ENCODE measurements around the gene SNX32.

The SNX32 gene

DNA sequence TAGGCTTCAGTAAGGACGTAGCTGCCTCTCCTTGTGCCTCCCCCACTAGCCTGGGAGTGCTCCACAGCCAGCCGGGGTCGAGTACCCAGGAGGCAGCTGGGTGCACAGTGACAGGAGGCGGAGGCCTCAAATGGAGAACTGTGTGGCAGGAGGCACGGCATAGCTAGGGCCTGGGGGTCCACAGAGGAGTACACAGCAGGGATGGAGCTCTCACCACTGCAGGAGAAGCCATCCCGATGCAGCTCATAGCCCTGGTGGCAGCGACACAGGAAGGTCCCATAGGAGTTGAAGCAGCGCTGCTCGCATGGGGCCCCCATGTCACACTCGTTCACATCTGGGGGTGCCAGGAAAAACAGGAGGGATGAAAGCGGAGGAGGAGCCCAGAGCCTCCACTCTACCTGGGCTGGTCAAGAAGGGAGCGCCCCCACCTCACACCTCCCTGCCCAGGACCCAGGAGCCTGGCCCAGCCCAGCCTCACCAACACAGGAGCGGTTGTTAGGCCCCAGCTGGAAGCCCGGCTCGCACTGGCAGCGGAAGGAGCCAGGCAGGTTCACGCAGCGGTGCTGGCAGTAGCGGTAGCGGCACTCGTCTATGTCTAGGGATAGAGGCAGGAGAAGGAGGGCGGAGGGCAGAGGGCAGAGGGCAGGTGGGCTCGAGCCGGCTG lies 36.0 kb downstream of the SNX32 start:
- DNase-seq, result no peak

DNA sequence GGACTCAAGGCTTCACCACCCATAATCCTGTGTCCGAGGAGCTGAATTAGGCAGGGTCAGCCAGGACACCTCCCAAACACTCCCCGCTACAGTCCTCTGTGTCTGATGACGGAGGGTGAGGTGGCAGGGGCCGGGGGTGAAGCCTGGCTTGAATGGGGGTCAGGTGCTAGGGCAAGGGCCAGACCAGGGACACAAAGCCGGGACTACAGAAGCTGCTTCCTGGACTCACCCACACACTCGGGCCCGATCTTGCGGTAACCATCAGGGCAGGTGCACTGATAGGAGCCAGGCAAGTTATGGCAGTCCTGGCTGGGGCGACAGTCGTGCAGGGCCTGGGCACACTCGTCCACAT lies 36.5 kb downstream of the SNX32 start:
- no peak for DNase-seq

DNA sequence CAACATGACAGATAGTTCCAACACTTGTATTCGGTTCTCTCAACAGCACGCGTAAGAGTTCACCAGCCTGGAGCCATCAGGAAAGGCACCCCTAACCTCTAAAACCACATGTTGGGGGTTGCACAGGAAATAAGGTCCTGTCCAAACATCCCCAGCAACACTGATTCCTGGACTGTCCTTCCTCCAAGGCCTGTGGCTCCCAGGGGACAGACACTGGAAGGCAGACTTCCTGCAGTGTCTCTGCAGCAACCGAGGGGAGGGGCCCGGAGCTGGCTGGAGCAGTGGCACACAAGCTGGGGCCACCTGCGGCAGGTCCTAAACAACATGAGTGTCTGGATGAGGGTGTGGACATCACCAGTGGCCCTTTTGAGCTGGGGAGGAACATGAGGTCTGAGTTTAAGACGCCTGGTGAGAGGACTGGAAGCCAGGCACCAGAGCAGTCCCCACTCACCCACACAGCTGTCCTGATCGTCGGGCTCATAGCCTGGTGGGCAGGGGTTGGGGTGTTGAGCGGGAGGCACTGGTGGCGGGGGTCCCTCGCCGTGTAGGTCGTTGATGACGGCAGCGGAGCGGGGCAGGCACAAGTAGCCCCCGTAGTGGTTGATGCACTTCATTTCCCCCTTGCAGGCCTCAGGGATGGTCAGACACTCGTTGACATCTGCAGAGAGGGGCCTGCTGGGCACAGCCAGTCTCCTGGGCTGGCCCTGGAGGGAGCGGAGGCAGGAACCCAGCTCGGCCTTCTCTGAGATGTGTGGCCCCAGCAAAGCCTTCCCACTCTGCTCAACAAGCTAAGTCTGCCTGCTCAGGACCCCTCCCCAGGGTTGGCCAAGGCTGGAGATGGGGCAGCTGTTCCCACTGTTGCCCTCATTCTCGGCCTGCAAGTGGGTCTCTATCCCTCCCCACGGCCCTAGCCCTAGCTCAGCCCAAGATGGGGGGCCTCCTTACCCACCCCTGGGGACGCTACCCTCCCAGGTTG lies 37.2 kb downstream of the SNX32 start:
- no peak for DNase-seq

DNA sequence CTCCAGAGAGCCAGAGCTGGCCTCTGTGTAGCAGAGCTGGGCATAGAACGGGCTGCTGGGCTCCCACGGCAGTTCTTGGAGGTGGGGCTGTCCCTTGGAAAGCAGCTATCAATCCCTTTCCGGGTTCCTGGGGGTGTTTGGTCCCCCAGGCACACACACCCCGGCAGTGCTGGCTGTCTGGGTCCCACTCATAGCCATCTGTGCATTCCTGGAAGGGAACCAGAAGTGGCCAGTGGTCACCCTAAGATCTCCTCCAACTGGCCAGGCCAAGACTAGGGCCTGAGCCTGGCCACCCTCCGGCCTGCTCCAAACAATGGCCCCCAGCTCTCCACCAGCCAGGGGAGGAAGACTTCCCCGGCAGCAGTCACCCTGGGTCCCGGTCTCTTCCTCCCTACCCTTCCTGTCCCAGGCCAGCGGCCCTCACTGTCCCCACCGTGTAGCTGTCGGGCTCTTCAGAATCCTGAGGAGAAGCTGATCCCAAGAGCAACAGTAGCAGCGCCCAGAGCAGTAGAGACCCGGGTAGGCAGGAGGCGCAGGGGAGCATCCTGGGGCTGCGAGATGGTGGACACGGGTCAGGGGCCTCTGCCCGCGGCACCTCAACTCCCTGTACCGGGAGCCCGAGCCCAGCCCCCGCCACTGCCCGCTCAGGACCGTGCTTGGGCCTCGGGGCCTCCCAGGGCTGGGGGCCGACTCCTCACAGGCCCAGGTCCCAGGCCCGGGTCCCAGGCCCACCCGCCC lies 38.2 kb downstream of the SNX32 start:
- no peak for DNase-seq

DNA sequence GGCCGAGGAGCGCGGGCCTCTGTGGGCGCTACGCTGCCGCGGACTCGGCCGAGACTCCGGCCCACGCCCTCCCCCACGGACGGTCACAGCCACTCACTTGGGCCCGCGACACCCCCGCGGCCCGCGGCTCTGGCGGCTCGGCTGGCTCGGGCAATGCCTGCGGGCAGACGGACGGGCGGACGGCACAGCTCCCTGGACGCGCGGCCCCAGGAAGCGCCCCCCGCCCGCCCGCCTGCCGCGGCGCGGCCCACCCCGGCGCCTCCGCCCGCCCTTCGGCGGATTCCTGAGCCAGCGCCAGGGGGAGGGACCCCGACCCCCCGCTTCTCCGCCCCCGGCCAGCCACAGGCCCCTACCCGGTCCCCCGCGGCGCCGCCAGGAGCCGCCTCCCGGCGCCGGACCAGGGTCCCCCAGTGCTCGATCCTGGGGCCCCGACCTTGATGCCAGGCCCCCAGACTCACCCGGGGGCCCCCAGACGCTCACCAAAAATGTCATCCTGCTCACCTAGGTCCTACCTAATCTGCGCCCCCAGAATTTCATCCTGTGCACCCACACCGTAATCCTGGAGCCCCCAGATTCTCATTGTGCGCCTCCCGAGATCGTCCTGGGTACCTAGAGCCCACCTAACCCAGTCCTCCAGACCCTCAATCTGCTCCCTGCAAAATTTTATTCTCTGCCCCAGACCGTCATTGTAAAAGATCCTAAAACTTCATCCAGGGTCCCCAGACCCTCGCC lies 39.0 kb downstream of the SNX32 start, which contains the start of gene EFEMP2:
Gene EFEMP2 (minus strand): TSS at position 215 of the 732 bp plus-strand sequence. CDS start 446 bp downstream, outside the sequence.
- no peak for DNase-seq

DNA sequence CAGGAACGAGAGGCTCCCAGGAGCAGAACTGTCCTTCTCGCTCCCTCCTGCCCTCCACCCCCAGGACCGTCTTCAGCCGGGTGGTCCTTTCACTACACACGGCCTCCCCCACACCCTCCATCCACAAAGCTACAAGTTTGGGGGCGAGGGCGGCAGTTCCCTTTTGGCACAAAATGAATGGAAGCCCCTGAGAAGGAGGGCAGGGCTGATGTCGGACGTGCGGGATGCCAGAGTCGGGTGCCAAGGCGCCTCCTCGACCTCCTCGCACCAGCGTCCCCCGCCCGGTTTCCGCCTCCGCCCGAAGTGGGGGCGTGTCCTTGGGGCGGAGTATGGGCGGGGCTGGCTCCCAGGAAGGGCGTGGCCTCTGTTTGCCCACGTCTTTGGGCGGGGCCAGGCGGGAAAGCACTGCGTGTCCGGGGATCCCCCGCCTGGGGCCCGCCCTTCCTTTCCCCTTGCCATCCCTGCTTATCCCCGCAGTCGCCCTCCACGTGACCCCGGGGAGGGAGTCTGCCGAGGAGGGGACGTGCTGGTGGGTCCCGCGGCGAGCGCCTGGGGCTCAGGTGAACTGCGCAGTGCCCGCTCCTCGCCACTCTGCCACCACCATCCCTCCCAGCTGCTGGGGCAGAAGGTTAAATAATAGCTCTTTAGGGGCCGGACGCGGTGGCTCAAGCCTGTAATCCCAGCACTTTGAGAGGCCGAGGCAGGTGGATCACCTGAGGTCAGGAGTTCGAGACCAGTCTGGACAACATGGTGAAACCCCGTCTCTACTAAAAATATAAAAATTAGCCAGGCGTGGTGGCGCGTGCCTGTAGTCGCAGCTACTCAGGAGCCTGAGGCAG lies 39.8 kb downstream of the SNX32 start:
- DNase-seq, result peak; percentile 96

DNA sequence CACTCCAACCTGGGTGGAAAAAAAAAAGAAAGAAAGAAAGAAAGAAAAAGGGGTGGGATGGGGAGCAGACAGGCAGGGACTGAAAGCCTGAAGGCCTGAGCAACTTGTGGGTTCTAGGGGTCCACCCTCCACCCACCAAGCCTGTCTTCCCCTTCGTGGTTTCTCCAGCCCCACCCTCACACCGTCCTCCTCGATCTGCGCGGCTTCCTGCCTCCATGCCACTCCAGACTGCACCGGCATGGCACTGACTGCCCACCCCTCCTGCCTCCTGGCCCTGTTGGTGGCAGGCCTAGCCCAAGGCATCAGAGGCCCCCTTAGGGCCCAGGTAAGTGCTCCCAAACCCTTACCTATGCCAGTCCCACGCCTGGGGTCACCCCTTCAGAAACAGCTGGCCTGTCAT lies 45.9 kb downstream of the SNX32 start, which contains the start of gene CTSW:
Gene CTSW (plus strand): TSS at position 221 of the 400 bp plus-strand sequence. CDS start 18 bp downstream, at position 239.
- DNase-seq, result peak; percentile 83

DNA sequence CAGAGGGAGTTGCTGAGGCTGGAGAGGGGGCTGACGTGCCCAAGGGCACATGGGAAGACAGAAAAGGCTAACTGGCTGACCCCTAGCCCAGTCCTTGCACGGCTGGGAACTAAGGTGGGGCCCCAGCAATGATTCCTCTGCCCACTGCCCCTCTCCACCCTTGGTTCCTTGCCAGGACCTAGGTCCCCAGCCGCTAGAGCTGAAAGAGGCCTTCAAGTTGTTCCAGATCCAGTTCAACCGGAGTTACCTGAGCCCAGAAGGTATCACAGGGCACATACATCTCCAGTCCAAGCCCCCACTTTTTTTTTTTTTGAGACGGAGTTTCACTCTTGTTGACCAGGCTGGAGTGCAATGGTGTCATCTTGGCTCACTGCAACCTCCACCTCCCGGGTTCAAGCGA lies 46.3 kb downstream of the SNX32 start:
- no peak for DNase-seq

DNA sequence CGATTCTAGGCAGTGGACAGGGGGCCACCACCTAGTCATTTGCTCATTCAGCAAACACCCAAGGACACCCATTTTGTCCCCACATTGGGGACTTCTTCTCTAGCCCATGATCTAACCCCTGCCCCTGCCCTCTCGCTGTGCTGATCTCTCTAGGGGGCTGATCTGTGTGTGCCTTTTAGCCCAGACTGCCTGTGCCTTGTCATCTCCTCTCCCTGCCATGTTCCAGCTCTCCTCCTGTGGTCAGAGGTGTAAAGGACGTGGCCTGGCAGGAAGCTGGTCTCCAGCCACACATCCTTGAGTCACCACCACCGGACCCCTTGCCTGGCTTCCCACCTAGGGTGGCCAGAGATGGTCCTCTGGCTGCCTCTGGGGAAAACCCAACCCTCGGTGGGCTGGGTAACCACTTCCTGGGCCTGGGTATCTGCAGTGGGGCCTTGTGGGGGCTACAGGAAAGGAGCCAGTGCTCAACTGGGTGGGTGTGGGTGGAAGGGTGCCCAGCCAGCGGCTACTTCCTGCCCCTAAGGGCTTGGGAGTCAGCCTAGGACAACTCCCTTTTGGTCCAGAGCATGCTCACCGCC lies 47.2 kb downstream of the SNX32 start:
- no peak for DNase-seq

DNA sequence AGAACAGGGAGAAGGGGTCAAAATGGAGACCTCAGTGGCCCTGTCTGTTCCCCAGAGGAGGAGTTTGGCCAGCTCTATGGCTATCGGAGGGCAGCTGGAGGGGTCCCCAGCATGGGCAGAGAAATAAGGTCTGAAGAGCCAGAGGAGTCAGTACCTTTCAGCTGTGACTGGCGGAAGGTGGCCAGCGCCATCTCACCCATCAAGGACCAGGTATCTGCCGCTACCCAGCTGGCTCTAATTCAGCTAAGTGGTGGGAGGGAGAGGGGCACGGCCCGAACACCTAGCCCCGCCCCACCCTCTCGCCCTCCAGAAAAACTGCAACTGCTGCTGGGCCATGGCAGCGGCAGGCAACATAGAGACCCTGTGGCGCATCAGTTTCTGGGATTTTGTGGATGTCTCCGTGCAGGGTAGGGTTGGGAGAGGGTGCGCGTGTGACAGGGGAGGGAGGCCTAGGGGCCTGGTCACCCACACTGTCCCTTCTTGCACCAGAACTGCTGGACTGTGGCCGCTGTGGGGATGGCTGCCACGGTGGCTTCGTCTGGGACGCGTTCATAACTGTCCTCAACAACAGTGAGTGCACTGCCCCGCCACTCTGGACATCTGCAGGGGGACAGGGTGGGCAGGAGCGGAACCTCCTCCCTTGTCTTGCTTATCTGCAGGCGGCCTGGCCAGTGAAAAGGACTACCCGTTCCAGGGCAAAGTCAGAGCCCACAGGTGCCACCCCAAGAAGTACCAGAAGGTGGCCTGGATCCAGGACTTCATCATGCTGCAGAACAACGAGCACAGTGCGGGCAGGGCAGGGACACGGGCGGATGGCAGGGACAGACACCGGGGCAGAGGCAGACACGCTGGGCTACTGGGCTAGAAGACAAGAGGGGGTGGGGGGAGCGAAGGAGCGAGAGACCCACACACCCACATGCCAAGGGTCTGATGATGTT lies 48.6 kb downstream of the SNX32 start:
- DNase-seq, result no peak

DNA sequence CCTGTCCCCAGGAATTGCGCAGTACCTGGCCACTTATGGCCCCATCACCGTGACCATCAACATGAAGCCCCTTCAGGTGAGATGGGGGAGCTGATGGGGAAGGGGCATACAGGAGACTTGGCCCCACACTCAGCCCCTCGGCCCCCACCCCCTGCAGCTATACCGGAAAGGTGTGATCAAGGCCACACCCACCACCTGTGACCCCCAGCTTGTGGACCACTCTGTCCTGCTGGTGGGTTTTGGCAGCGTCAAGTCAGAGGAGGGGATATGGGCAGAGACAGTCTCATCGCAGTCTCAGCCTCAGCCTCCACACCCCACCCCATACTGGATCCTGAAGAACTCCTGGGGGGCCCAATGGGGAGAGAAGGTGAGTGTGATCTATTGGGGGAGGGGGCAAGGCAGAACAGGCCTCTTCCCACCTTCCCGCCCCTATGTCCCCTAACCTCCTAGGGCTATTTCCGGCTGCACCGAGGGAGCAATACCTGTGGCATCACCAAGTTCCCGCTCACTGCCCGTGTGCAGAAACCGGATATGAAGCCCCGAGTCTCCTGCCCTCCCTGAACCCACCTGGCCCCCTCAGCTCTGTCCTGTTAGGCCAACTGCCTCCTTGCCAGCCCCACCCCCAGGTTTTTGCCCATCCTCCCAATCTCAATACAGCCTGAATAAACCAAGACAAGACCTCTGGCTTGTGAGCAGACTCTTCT lies 49.4 kb downstream of the SNX32 start:
- DNase-seq, result no peak

DNA sequence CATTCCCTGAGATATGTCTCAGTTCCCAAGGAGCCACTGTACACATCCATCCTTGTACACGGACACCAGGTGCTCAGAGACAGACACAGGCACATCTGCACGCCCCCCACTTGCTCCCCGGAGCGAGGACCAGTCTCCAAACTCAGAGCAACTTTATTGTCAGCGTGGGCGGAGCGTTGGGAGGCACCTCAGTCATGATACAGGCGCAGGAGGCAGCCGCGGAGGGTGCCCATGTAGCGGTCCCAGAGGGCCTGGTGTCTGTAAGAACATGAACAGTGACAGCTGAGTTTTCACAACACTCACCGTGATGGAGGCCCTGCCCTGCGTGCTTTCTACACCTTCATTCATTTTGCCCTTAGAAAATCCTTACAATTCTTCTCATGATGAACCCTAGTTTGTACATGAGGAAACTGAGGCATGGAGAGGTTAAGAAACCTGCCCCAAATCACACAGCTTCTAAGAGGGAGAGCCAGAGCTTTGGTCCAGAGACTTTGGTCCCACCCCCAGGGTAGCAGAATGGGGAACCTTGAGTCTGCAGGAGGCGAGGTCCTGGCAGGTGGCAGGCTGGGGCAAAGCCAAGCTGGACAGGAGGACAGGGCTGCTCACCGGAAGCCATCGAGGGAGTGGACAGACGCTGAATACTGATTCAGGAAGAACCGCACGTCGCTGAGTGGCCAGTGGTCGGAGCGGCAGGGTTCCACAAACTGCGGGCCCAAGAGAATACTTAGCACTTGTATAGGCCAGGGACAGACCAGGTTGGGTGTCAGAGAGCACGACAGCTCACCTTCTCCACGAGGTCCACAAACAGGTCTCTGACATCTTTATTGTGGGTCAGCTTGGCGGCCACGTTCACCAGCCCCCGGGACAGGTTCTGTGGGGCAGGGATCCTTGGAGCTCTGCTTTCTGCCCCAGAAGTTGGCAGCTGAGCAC lies 50.3 kb downstream of the SNX32 start:
- DNase-seq, result no peak

DNA sequence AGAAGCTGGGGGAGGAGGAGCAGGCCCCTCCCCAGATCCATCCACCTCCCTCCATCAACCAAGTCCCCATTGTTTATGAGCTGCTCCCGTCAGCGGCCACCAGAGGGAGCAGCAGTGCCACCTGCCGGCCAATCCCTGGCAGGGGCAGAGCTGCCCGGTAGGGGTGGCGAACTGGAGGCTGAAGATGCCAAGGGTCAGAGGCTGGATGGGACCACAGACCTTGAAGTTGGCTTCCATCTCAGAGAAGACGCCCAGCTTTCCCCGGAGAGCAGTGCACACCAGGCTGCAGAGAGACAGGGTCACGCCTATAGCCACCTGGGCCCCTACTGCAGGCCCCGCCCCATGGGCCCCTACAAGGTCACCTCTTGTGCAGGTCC lies 50.9 kb downstream of the SNX32 start:
- peak; percentile 89 for DNase-seq

DNA sequence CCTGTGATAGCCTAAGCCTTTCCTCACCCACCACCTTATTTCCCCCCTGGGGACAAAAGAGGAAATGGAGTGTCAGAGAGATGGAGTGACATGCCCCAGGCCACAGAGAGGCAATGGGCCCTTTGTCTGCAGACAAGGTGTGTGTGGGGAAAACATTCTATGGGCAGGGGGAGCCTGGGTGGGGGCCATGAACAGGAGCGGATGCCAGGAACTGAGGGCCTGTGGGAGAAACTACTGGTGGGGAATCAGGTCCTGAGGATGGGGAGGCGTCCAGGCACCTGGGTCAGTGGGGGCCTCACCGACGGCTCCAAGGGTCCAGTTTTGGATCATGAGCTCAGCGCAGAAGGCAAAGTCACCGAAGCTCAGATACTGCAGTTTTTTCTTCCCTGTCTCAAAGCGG lies 51.5 kb downstream of the SNX32 start:
- DNase-seq, result no peak

DNA sequence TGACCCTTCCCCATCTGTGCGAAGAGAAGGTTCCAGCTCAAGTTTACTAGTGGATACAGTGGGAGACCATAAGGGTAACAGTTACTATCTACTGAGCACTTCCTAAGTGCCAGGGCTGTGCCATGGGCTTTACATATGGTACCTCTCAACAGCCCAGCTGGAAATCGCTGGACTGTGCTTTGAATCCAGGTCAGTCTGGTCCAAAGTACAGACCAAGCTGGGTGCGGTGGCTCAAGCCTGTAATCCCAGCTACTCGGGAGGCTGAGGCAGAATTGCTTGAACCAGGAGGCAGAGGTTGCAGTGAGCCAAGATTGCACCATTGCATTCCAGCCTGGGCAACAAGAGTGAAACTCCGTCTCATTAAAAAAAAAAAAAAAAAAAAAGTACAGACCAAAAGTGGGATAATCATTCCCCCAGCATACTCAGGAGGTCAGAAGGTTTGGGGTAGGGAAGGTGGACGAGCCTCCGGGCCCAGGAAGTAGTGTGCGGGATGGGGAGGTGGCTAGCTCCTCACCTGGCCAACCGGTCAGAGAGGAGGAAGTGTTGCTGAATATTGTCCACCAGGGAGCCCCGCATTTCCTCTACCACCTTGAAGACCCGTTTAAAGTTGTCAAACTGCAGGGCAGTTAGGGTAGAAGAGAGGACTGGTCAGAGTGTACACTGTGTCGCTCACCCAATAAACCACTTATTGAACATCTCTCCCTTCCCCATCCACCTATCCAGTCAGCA lies 52.2 kb downstream of the SNX32 start:
- DNase-seq, result no peak

DNA sequence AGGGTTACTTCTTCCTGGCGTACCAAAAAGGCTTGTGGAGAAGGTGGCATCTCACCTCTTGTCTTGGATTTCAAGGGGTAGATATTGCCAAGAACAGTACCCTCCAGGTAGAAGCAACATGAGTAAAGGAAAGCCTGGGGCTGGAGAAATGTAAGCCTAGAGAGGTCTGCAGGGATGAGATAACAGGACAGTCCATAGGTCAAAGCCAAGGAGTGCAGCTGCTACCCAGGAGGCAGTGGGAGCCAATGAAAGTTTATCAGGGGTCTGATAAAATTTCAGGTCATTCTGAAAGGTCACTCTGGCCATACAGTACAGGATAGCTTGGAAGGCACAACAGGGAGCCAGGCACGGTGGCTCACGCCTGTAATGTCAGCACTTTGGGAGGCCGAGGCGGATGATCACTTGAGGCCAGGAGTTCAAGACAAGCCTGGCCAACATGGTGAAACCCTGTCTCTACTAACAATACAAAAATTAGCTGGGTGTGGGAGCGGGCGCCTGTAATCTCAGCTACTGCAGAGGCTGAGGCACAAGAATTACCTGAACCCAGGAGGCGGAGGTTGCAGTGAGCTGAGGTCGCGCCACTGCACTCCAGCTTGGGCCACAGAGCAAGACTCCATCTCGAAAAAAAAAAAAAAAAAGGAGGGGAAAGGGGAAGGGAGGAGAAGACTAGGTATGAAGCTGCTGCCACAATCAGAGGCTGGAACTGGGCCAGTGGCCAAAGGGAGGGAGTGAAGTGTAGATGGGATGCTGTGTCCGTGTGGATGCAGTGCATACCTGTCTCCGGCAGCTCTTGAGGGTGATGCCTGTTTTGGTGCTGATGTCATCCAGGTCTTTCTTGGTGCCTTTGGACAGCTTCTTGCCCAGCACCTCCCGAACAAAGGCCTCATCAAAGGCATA lies 53.3 kb downstream of the SNX32 start:
- no peak for DNase-seq
